ENCODE data around the gene LRRC73.
"Not testable (repeated sequence)": the region's sequence is repeated elsewhere in the genome, so short reads cannot be mapped to it uniquely, and the experiment has no call there.

Gene LRRC73

GRCh38 chr6:43476746-43477145 lies 33.4 kb downstream of the LRRC73 start:
- peak overlapping the region; percentile 75 to 76 for H3K9ac ChIP-seq (ENCODE audit: low read length in 2 of 2)
- peak overlapping the region; percentile 58 for H3K27ac ChIP-seq (ENCODE audit: low read length)
- no peaks in the 10 kb centered on the region for H3K9me3 ChIP-seq (ENCODE audit: control insufficient read depth in 2 of 2, low read length in 2 of 2)
- no peaks in the 10 kb centered on the region for H3K36me3 ChIP-seq (ENCODE audit: control insufficient read depth in 2 of 2, insufficient read depth in 2 of 2, low read length in 2 of 2)
- peaks cover 15% of the 10 kb centered on the region for H3K4me1 ChIP-seq (ENCODE audit: control insufficient read depth, insufficient read depth, low read length)
- no peaks in the 10 kb centered on the region for H3K27me3 ChIP-seq (ENCODE audit: control insufficient read depth in 1 of 2, insufficient read depth in 2 of 2, low read length in 2 of 2)
- peak overlapping the region; percentile 71 to 86 for H3K4me3 ChIP-seq (ENCODE audit: low read length in 2 of 2)

- H3K9ac ChIP-seq (ENCODE audit: low read length in 2 of 2): no peak overlapping the region
- H3K27me3 ChIP-seq (ENCODE audit: control insufficient read depth in 1 of 2, insufficient read depth in 2 of 2, low read length in 2 of 2): no peaks in the 10 kb centered on the region
- H3K4me3 ChIP-seq (ENCODE audit: low read length in 2 of 2): no peak overlapping the region
- peaks cover 15% of the 10 kb centered on the region for H3K4me1 ChIP-seq (ENCODE audit: control insufficient read depth, insufficient read depth, low read length)
- H3K27ac ChIP-seq (ENCODE audit: low read length): no peak overlapping the region
- H3K36me3 ChIP-seq (ENCODE audit: control insufficient read depth in 2 of 2, insufficient read depth in 2 of 2, low read length in 2 of 2): no peaks in the 10 kb centered on the region
- no peaks in the 10 kb centered on the region for H3K9me3 ChIP-seq (ENCODE audit: control insufficient read depth in 2 of 2, low read length in 2 of 2)
Measured at GRCh38 chr6:43475516-43475915, 34.6 kb downstream of the LRRC73 start.

GRCh38 chr6:43472515-43472914 lies 37.6 kb downstream of the LRRC73 start:
- Histone ChIP-seq H3K27ac (ENCODE audit: low read length) (no peak overlapping the region), H3K9ac (ENCODE audit: low read length in 2 of 2) (no peak overlapping the region), H3K36me3 (ENCODE audit: control insufficient read depth in 2 of 2, insufficient read depth in 2 of 2, low read length in 2 of 2) (no peaks in the 10 kb centered on the region), H3K4me3 (ENCODE audit: low read length in 2 of 2) (no peak overlapping the region), H3K4me1 (ENCODE audit: control insufficient read depth, insufficient read depth, low read length) (peaks cover 2% of the 10 kb centered on the region), H3K9me3 (ENCODE audit: control insufficient read depth in 2 of 2, low read length in 2 of 2) (no peaks in the 10 kb centered on the region), H3K27me3 (ENCODE audit: control insufficient read depth in 1 of 2, insufficient read depth in 2 of 2, low read length in 2 of 2) (peaks cover 0 to 4% of the 10 kb centered on the region in 2 donors)

- Histone ChIP-seq H3K36me3 (ENCODE audit: control insufficient read depth in 2 of 2, insufficient read depth in 2 of 2, low read length in 2 of 2) (no peaks in the 10 kb centered on the region), H3K9me3 (ENCODE audit: control insufficient read depth in 2 of 2, low read length in 2 of 2) (no peaks in the 10 kb centered on the region), H3K27ac (ENCODE audit: low read length) (no peak overlapping the region), H3K4me3 (ENCODE audit: low read length in 2 of 2) (no peak overlapping the region), H3K27me3 (ENCODE audit: control insufficient read depth in 1 of 2, insufficient read depth in 2 of 2, low read length in 2 of 2) (peaks cover 0 to 4% of the 10 kb centered on the region in 2 donors), H3K9ac (ENCODE audit: low read length in 2 of 2) (no peak overlapping the region), H3K4me1 (ENCODE audit: control insufficient read depth, insufficient read depth, low read length) (no peaks in the 10 kb centered on the region)
Measured at GRCh38 chr6:43471399-43471798, 38.7 kb downstream of the LRRC73 start.

GRCh38 chr6:43469947-43470346 lies 40.2 kb downstream of the LRRC73 start:
- no peaks in the 10 kb centered on the region for H3K9me3 ChIP-seq (ENCODE audit: control insufficient read depth in 2 of 2, low read length in 2 of 2)
- H3K4me1 ChIP-seq (ENCODE audit: control insufficient read depth, insufficient read depth, low read length): no peaks in the 10 kb centered on the region
- H3K27ac ChIP-seq (ENCODE audit: low read length): no peak overlapping the region
- H3K9ac ChIP-seq (ENCODE audit: low read length in 2 of 2): no peak overlapping the region
- H3K4me3 ChIP-seq (ENCODE audit: low read length in 2 of 2): no peak overlapping the region
- no peaks in the 10 kb centered on the region for H3K36me3 ChIP-seq (ENCODE audit: control insufficient read depth in 2 of 2, insufficient read depth in 2 of 2, low read length in 2 of 2)
- H3K27me3 ChIP-seq (ENCODE audit: control insufficient read depth in 1 of 2, insufficient read depth in 2 of 2, low read length in 2 of 2): peaks cover 0 to 5% of the 10 kb centered on the region in 2 donors

GRCh38 chr6:43468748-43469681 lies 41.1 kb downstream of the LRRC73 start:
- Histone ChIP-seq H3K4me1 (ENCODE audit: control insufficient read depth, insufficient read depth, low read length) (no peaks in the 10 kb centered on the region), H3K27ac (ENCODE audit: low read length) (no peak overlapping the region), H3K36me3 (ENCODE audit: control insufficient read depth in 2 of 2, insufficient read depth in 2 of 2, low read length in 2 of 2) (no peaks in the 10 kb centered on the region), H3K9me3 (ENCODE audit: control insufficient read depth in 2 of 2, low read length in 2 of 2) (no peaks in the 10 kb centered on the region), H3K9ac (ENCODE audit: low read length in 2 of 2) (no peak overlapping the region), H3K27me3 (ENCODE audit: control insufficient read depth in 1 of 2, insufficient read depth in 2 of 2, low read length in 2 of 2) (peaks cover 0 to 5% of the 10 kb centered on the region in 2 donors), H3K4me3 (ENCODE audit: low read length in 2 of 2) (no peak overlapping the region)

- no peak overlapping the region for H3K9ac ChIP-seq (ENCODE audit: low read length in 2 of 2)
- no peaks in the 10 kb centered on the region for H3K4me1 ChIP-seq (ENCODE audit: control insufficient read depth, insufficient read depth, low read length)
- peaks cover 3 to 7% of the 10 kb centered on the region in 2 donors for H3K27me3 ChIP-seq (ENCODE audit: control insufficient read depth in 1 of 2, insufficient read depth in 2 of 2, low read length in 2 of 2)
- no peak overlapping the region for H3K4me3 ChIP-seq (ENCODE audit: low read length in 2 of 2)
- H3K9me3 ChIP-seq (ENCODE audit: control insufficient read depth in 2 of 2, low read length in 2 of 2): no peaks in the 10 kb centered on the region
- H3K27ac ChIP-seq (ENCODE audit: low read length): no peak overlapping the region
- no peaks in the 10 kb centered on the region for H3K36me3 ChIP-seq (ENCODE audit: control insufficient read depth in 2 of 2, insufficient read depth in 2 of 2, low read length in 2 of 2)
Measured at GRCh38 chr6:43468240-43468639, 41.9 kb downstream of the LRRC73 start.

- Histone ChIP-seq H3K36me3 (ENCODE audit: control insufficient read depth in 2 of 2, insufficient read depth in 2 of 2, low read length in 2 of 2) (no peaks in the 10 kb centered on the region), H3K4me1 (ENCODE audit: control insufficient read depth, insufficient read depth, low read length) (no peaks in the 10 kb centered on the region), H3K9ac (ENCODE audit: low read length in 2 of 2) (no peak overlapping the region), H3K4me3 (ENCODE audit: low read length in 2 of 2) (no peak overlapping the region), H3K27ac (ENCODE audit: low read length) (no peak overlapping the region), H3K9me3 (ENCODE audit: control insufficient read depth in 2 of 2, low read length in 2 of 2) (no peaks in the 10 kb centered on the region), H3K27me3 (ENCODE audit: control insufficient read depth in 1 of 2, insufficient read depth in 2 of 2, low read length in 2 of 2) (peaks cover 3 to 9% of the 10 kb centered on the region in 2 donors)
Measured at GRCh38 chr6:43467752-43468151, 42.4 kb downstream of the LRRC73 start.

GRCh38 chr6:43467265-43467664 lies 42.9 kb downstream of the LRRC73 start:
- not testable (repeated sequence) for H3K4me3 ChIP-seq (ENCODE audit: low read length in 2 of 2); H3K9me3 ChIP-seq (ENCODE audit: control insufficient read depth in 2 of 2, low read length in 2 of 2); H3K9ac ChIP-seq (ENCODE audit: low read length in 2 of 2); H3K27ac ChIP-seq (ENCODE audit: low read length); H3K4me1 ChIP-seq (ENCODE audit: control insufficient read depth, insufficient read depth, low read length); H3K36me3 ChIP-seq (ENCODE audit: control insufficient read depth in 2 of 2, insufficient read depth in 2 of 2, low read length in 2 of 2)
- peaks cover 4 to 12% of the 10 kb centered on the region in 2 donors for H3K27me3 ChIP-seq (ENCODE audit: control insufficient read depth in 1 of 2, insufficient read depth in 2 of 2, low read length in 2 of 2)

GRCh38 chr6:43465948-43466347 lies 44.2 kb downstream of the LRRC73 start:
- H3K9ac ChIP-seq (ENCODE audit: low read length in 2 of 2): no peak overlapping the region
- H3K36me3 ChIP-seq (ENCODE audit: control insufficient read depth in 2 of 2, insufficient read depth in 2 of 2, low read length in 2 of 2): no peaks in the 10 kb centered on the region
- H3K9me3 ChIP-seq (ENCODE audit: control insufficient read depth in 2 of 2, low read length in 2 of 2): no peaks in the 10 kb centered on the region
- H3K27me3 ChIP-seq (ENCODE audit: control insufficient read depth in 1 of 2, insufficient read depth in 2 of 2, low read length in 2 of 2): peaks cover 9 to 12% of the 10 kb centered on the region in 2 donors
- no peaks in the 10 kb centered on the region for H3K4me1 ChIP-seq (ENCODE audit: control insufficient read depth, insufficient read depth, low read length)
- H3K4me3 ChIP-seq (ENCODE audit: low read length in 2 of 2): no peak overlapping the region
- H3K27ac ChIP-seq (ENCODE audit: low read length): no peak overlapping the region

- Histone ChIP-seq H3K4me1 (ENCODE audit: control insufficient read depth, insufficient read depth, low read length) (no peaks in the 10 kb centered on the region), H3K27me3 (ENCODE audit: control insufficient read depth in 1 of 2, insufficient read depth in 2 of 2, low read length in 2 of 2) (peaks cover 9 to 13% of the 10 kb centered on the region in 2 donors), H3K9me3 (ENCODE audit: control insufficient read depth in 2 of 2, low read length in 2 of 2) (peaks cover 0 to 3% of the 10 kb centered on the region in 2 donors), H3K9ac (ENCODE audit: low read length in 2 of 2) (no peak overlapping the region), H3K36me3 (ENCODE audit: control insufficient read depth in 2 of 2, insufficient read depth in 2 of 2, low read length in 2 of 2) (no peaks in the 10 kb centered on the region), H3K27ac (ENCODE audit: low read length) (no peak overlapping the region), H3K4me3 (ENCODE audit: low read length in 2 of 2) (no peak overlapping the region)
Measured at GRCh38 chr6:43464337-43464736, 45.8 kb downstream of the LRRC73 start.
